Breast epithelium (tissue), 4 donors: ENCODE results near the gene ADAM12. TPM values are rescaled to one million over a fixed set of nuclear protein-coding genes. Genes with fewer than 3 reads are reported as not detected.

ENCODE experiments used
- DNase-seq, 2 donors: peaks; one replicate each; pipeline ENCODE4 v3.0.0-alpha.2; 2019; ENCODE audit warnings: low spot score in 2 of 2
- H3K27ac ChIP-seq, 2 donors: fragments of 200-600 bp; sonication (generic) in 1 of 2; one replicate each; pipeline ENCODE4 v1.5.1; 2016 to 2019; ENCODE audit warnings: mild to moderate bottlenecking in 1 of 2
- H3K27me3 ChIP-seq, 2 donors: fragments of 200-600 bp; sonication (generic) in 1 of 2; one replicate each; pipeline versions ENCODE4 v1.5.1 to v1.6.0; 2017 to 2019; ENCODE audit warnings: control low read depth in 1 of 2, mild to moderate bottlenecking in 1 of 2
- H3K36me3 ChIP-seq: fragments of 200-600 bp; one replicate; pipeline ENCODE4 v1.5.1; 2019
- H3K4me1 ChIP-seq, 2 donors: fragments of 200-600 bp; sonication (generic); one replicate each; pipeline ENCODE4 v1.5.1; 2016 to 2019; ENCODE audit warnings: control low read depth in 1 of 2
- H3K4me3 ChIP-seq, 3 donors: fragments of 200-600 bp; sonication (generic); 1 replicate in 2 of 3; 2 replicates in 1 of 3; pipeline ENCODE4 v1.5.1; 2016 to 2019; ENCODE audit warnings: mild to moderate bottlenecking in 3 of 3, moderate library complexity in 2 of 3
- H3K9me3 ChIP-seq, 2 donors: fragments of 200-600 bp; sonication (generic) in 1 of 2; one replicate each; pipeline ENCODE4 v1.5.1; 2016 to 2019; ENCODE audit warnings: control low read depth in 1 of 2
- POLR2A ChIP-seq: fragments of 450-650 bp; IDR thresholded peaks from one replicate; pipeline ENCODE4 v1.6.1; 2016; ENCODE audit warnings: antibody characterized with exemption, mild to moderate bottlenecking, moderate library complexity
- POLR2AphosphoS5 ChIP-seq, 3 donors: sonication (generic); formaldehyde crosslinking; IDR thresholded peaks; one replicate each; pipeline ENCODE4 v1.6.1; 2017; ENCODE audit warnings: antibody characterized with exemption in 3 of 3
- intact Hi-C: fragments of 100-400 bp; cut with DNase I; formaldehyde crosslinking; loops from one replicate; pipeline ENCODE4 v1.15.1; 2023; ENCODE audit warnings: low total_unique reads
- total RNA-seq, 3 donors: library from RNA; depleted of rRNA; stranded (reverse); fragments of >200 nt; gene quantifications; one replicate each; pipeline ENCODE4 v1.1.0, GENCODE V29; 2016
- TF ChIP-seq, protein P1 (sequence below), 3 donors: fragments of 450-650 bp; IDR thresholded peaks; one replicate each; pipeline ENCODE4 v1.5.1; 2016 to 2017; ENCODE audit warnings: antibody characterized with exemption in 3 of 3, mild to moderate bottlenecking in 3 of 3, moderate library complexity in 3 of 3

ADAM12 gene
- total RNA-seq, 3 donors from 2014 or later: 8.6 to 16.4 (median 13.9) TPM

DNA sequence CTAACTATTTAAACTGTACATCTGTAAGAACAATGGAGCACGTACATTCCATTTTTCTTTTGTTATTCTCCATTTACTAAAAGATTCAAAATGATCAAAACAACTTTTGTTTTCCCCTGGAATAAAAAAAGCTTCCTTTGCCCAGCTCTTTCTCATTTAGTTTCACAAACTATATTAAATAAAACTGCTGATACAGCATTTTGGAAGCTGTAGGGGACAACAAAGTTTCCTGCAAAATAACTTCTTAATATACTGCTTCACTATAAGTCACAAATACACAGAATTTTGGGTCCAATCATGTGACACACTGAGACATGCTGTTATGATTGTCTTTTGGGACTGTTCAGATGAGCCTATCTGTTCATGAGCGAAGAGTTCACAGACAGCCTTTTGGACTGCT lies 222.4 kb downstream of the ADAM12 start:
- H3K4me1 ChIP-seq: no peaks in the 10 kb centered on the region
- H3K27me3 ChIP-seq: no peaks in the 10 kb centered on the region
- no peak overlapping the region for H3K27ac ChIP-seq
- TF ChIP-seq, protein P1, sequence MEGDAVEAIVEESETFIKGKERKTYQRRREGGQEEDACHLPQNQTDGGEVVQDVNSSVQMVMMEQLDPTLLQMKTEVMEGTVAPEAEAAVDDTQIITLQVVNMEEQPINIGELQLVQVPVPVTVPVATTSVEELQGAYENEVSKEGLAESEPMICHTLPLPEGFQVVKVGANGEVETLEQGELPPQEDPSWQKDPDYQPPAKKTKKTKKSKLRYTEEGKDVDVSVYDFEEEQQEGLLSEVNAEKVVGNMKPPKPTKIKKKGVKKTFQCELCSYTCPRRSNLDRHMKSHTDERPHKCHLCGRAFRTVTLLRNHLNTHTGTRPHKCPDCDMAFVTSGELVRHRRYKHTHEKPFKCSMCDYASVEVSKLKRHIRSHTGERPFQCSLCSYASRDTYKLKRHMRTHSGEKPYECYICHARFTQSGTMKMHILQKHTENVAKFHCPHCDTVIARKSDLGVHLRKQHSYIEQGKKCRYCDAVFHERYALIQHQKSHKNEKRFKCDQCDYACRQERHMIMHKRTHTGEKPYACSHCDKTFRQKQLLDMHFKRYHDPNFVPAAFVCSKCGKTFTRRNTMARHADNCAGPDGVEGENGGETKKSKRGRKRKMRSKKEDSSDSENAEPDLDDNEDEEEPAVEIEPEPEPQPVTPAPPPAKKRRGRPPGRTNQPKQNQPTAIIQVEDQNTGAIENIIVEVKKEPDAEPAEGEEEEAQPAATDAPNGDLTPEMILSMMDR (IDR thresholded peaks at IDR 0.05): no peak
- TF ChIP-seq POLR2AphosphoS5 (IDR thresholded peaks at IDR 0.05) (no peak), POLR2A (no peak)
- no peaks in the 10 kb centered on the region for H3K36me3 ChIP-seq
- no peaks in the 10 kb centered on the region for H3K9me3 ChIP-seq
- intact Hi-C loops: no loop called here
- H3K4me3 ChIP-seq: no peak overlapping the region
- DNase-seq: no peak

DNA sequence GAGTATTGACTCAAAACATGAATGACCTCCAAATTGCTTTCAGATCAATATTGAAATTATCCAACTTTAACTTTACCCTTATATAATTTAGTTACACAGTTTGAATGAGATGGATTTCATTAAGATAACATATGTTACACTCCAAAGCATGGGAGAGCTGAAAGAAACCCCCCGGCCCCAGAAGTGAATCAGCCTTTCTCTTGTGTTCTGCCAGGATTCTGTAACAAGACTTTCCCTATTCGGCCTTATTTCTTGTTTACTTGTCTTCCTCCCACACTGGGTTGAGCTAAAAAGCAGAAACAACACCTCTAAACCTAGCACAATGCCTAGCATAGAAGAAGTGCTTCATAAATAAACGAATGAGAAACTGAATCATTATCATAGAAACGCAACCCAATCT lies 224.8 kb downstream of the ADAM12 start:
- TF ChIP-seq, protein P1 (IDR thresholded peaks at IDR 0.05): no peak
- TF ChIP-seq POLR2A (no peak), POLR2AphosphoS5 (IDR thresholded peaks at IDR 0.05) (no peak)
- H3K4me1 ChIP-seq: no peaks in the 10 kb centered on the region
- intact Hi-C loops: no loop called here
- H3K4me3 ChIP-seq: no peak overlapping the region
- H3K9me3 ChIP-seq: no peaks in the 10 kb centered on the region
- H3K27me3 ChIP-seq: no peaks in the 10 kb centered on the region
- DNase-seq: no peak
- H3K36me3 ChIP-seq: no peaks in the 10 kb centered on the region
- no peak overlapping the region for H3K27ac ChIP-seq

DNA sequence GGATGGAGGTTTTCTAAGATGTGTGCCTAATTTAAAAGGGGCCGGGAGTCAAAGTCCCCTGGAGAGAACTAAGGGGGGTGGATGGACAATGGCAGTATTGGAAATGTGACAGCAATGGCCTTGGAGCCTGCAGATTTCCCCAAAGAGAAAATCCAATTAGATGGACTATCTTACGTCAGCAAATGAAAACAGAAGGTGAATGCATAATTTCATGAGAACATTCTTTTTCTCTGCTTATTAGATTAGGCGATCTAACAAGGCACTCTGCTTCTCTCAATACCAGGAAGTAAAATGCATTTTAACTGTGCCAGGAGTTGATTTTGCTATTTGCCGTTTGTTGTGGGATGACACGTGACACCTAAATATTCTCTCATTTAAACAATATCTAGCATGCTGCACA lies 226.6 kb downstream of the ADAM12 start:
- no peaks in the 10 kb centered on the region for H3K27me3 ChIP-seq
- no peak for DNase-seq
- H3K4me1 ChIP-seq: no peaks in the 10 kb centered on the region
- intact Hi-C loops: no loop called here
- H3K9me3 ChIP-seq: no peaks in the 10 kb centered on the region
- no peaks in the 10 kb centered on the region for H3K36me3 ChIP-seq
- no peak overlapping the region for H3K4me3 ChIP-seq
- TF ChIP-seq, protein P1 (IDR thresholded peaks at IDR 0.05): no peak
- H3K27ac ChIP-seq: no peak overlapping the region

DNA sequence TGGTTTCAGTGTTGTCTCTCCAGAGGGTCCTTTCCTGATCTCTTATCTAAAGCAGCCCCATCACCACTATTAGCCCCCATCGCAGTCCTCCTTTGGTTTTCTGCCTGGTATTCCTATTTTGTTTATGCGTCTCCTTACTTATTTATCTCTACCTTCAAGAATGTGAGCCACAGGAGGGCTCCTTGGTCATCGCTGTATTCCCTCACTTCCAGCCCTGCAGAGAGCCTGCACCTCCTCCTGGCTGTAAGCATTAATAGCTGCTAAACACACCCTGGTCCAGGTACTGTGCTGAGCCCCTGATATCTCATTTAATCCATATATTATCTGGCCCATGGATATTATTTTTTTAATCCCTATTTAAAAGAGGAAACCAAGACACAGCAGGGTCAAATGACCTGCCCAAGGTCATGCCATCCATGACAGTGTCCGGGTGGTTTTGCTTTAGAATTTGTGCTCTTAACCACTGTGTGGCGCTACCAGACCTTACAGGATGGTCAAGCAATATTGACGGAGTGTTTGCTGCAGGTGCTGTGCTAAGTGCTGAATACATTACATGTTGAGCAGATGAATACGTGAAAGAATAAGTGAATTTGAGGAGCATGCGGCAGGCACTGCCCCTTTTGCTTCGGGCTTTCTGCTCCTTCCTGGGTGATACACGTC lies 227.2 kb downstream of the ADAM12 start:
- intact Hi-C loops: no loop called here
- no peak overlapping the region for H3K4me3 ChIP-seq

DNA sequence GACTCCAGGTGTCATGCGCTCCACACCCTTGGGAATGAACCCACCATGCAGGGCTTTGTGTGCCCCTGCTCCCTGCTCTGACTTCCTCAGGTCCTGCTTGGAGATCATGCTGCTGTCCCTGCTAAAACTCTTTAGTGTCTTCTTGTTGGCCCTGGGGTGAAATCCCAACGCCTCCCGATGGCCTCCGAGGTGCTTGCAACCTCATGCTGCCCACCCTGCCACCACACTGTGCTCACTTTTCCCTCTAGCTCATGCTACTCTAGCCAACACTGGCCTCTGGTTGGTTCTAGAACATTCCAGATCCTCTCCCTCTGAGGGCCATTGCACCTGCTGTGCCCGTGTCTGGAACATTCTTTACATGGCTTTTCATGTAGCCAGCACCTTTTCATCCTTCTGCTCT lies 227.7 kb downstream of the ADAM12 start:
- Histone ChIP-seq H3K4me1 (no peaks in the 10 kb centered on the region), H3K27ac (no peak overlapping the region), H3K36me3 (no peaks in the 10 kb centered on the region), H3K27me3 (no peaks in the 10 kb centered on the region), H3K4me3 (no peak overlapping the region), H3K9me3 (no peaks in the 10 kb centered on the region)
- TF ChIP-seq POLR2AphosphoS5 (IDR thresholded peaks at IDR 0.05) (no peak), POLR2A (no peak)
- TF ChIP-seq, protein P1 (IDR thresholded peaks at IDR 0.05): no peak
- no peak for DNase-seq
- intact Hi-C loops: no loop called here

More for the DNA sequence above, 227.2 kb downstream of the ADAM12 start:
- H3K27me3 ChIP-seq: no peaks in the 10 kb centered on the region
- no peak for DNase-seq
- TF ChIP-seq, protein P1 (IDR thresholded peaks at IDR 0.05): no peak
- no peaks in the 10 kb centered on the region for H3K4me1 ChIP-seq
- H3K9me3 ChIP-seq: no peaks in the 10 kb centered on the region
- no peak overlapping the region for H3K27ac ChIP-seq
- no peaks in the 10 kb centered on the region for H3K36me3 ChIP-seq
